Ishikawa (cell line): ENCODE results near the gene ICA1.

Source experiments
- EP300 ChIP-seq: IDR thresholded peaks from 2 replicates; pipeline ENCODE4 v1.6.1; 2012; ENCODE audit warnings: borderline replicate concordance
- FOXM1 ChIP-seq: IDR thresholded peaks from 2 replicates; pipeline ENCODE4 v1.6.1; 2012; ENCODE audit warnings: low read depth, borderline replicate concordance
- TAF1 ChIP-seq: IDR thresholded peaks from 2 replicates; pipeline ENCODE4 v1.6.1; 2012; ENCODE audit warnings: low read depth, mild to moderate bottlenecking
- TCF12 ChIP-seq: IDR thresholded peaks from 2 replicates; pipeline ENCODE4 v1.6.1; 2012; ENCODE audit warnings: low read depth
- YY1 ChIP-seq: IDR thresholded peaks from 2 replicates; pipeline ENCODE4 v1.6.1; 2012; ENCODE audit warnings: low read depth

GRCh38 chr7:8178353-8178752 is 83.6 kb downstream of the ICA1 start:
- TF ChIP-seq YY1 (no peak), TAF1 (no peak), TCF12 (no peak), FOXM1 (no peak), EP300 (no peak)
